Esophagus squamous epithelium (tissue), 5 donors: Measurements from ENCODE around the gene CABP1. TPM values are rescaled to one million over a fixed set of nuclear protein-coding genes. Genes with fewer than 3 reads are reported as not detected.

Experiments
- DNase-seq: peaks from one replicate; lab custom pipeline; 2025; lab: John Stamatoyannopoulos, UW
- H3K27ac ChIP-seq, 4 donors: fragments of 200-600 bp; sonication (generic); one replicate each; pipeline ENCODE4 v1.5.1; 2016 to 2019; ENCODE audit warnings: mild to moderate bottlenecking in 1 of 4
- H3K27me3 ChIP-seq, 4 donors: fragments of 200-600 bp; sonication (generic); 1 replicate in 3 of 4; 2 replicates in 1 of 4; pipeline versions ENCODE4 v1.5.1 to v1.6.0; 2017 to 2021; ENCODE audit warnings: antibody characterized with exemption in 1 of 4
- H3K36me3 ChIP-seq, 3 donors: fragments of 200-600 bp; sonication (generic); one replicate each; pipeline ENCODE4 v1.5.1; 2016 to 2019
- H3K4me1 ChIP-seq, 3 donors: fragments of 200-600 bp; sonication (generic); one replicate each; pipeline ENCODE4 v1.5.1; 2017 to 2019
- H3K4me3 ChIP-seq, 4 donors: fragments of 200-600 bp; sonication (generic); 1 replicate in 3 of 4; 2 replicates in 1 of 4; pipeline ENCODE4 v1.5.1; 2016 to 2019; ENCODE audit warnings: mild to moderate bottlenecking in 2 of 4, moderate library complexity in 1 of 4
- H3K9me3 ChIP-seq, 3 donors: fragments of 200-600 bp; sonication (generic); one replicate each; pipeline ENCODE4 v1.5.1; 2016 to 2019
- CTCF ChIP-seq, 6 experiments: fragments of 450-650 bp in 4 of 6; fragments of 200-600 bp in 2 of 6; sonication (generic) in 2 of 6; IDR thresholded peaks; one replicate each; pipeline ENCODE4 v1.5.1; 2016 to 2019; ENCODE audit warnings: antibody characterized with exemption in 6 of 6, mild to moderate bottlenecking in 4 of 6, moderate library complexity in 4 of 6
- POLR2A ChIP-seq, 4 donors: fragments of 450-650 bp; IDR thresholded peaks; one replicate each; pipeline ENCODE4 v1.6.1; 2017; ENCODE audit warnings: antibody characterized with exemption in 4 of 4, mild to moderate bottlenecking in 4 of 4, moderate library complexity in 3 of 4
- WGBS, 2 donors: methylation state at CpG; one replicate each; pipeline ENCODE4 v1.1.5; 2018; 5-methylcytosine and 5-hydroxymethylcytosine counted together
- intact Hi-C: fragments of 100-400 bp; cut with DNase I; formaldehyde crosslinking; loops from one replicate; pipeline ENCODE4 v1.15.0; 2022
- total RNA-seq, 4 donors: library from RNA; depleted of rRNA; stranded (reverse); fragments of >200 nt; gene quantifications; one replicate each; pipeline ENCODE4 v1.1.0, GENCODE V29; 2016
- donor health status: DM: yes; HTN: yes; CAD: no.

Gene CABP1
- total RNA-seq, 4 donors from 2014 or later: 0.19 to 2.4 (median 1.3) TPM

- peak overlapping the region; percentile 5 to 60 (median 35) for H3K4me3 ChIP-seq
- H3K36me3 ChIP-seq: no peaks in the 10 kb centered on the region
- H3K9me3 ChIP-seq: no peaks in the 10 kb centered on the region
- peak overlapping the region; percentile 32 to 82 (median 54) for H3K27ac ChIP-seq
- DNase-seq: no peak
- H3K4me1 ChIP-seq: peaks cover 6 to 40% (median 12%) of the 10 kb centered on the region in 3 donors
- WGBS, 2 donors: 3 to 12% methylated on average over 10 to 17 of the region's 33 CpGs
- H3K27me3 ChIP-seq: peaks cover 0 to 55% (median 3%) of the 10 kb centered on the region in 4 donors
- TF ChIP-seq CTCF (IDR thresholded peaks at IDR 0.05): no peak
- no peak for TF ChIP-seq POLR2A (IDR thresholded peaks at IDR 0.05)
- intact Hi-C loops: loop anchor here (5.0 to 10.0 kb wide), 3 partner anchors 63 to 335 kb away; partner anchors contain the start of gene UNC119B
These were observed 9.2 kb downstream of the CABP1 start for GRCh38 chr12:120649442-120650232.

- Histone ChIP-seq H3K9me3 (no peaks in the 10 kb centered on the region), H3K4me3 (peak overlapping the region in 3 of 4 donors; percentile 35 to 60 (median 35)), H3K27me3 (peaks cover 0 to 49% (median 2%) of the 10 kb centered on the region in 4 donors), H3K27ac (peak overlapping the region in 3 of 4 donors; percentile 41 to 82 (median 56)), H3K36me3 (no peaks in the 10 kb centered on the region), H3K4me1 (peaks cover 6 to 40% (median 12%) of the 10 kb centered on the region in 3 donors)
- intact Hi-C loops: no loop called here
- DNase-seq: no peak
- 43 to 54% methylated on average over 11 to 12 of the region's 12 CpGs for WGBS, 2 donors
- TF ChIP-seq CTCF (IDR thresholded peaks at IDR 0.05): no peak
- TF ChIP-seq POLR2A (IDR thresholded peaks at IDR 0.05): no peak
These were observed 9.8 kb downstream of the CABP1 start for GRCh38 chr12:120650233-120650690.

GRCh38 chr12:120651821-120652220 lies 11.4 kb downstream of the CABP1 start:
- intact Hi-C loops: no loop called here
- 60 to 76% methylated on average over 5 of the region's 5 CpGs for WGBS, 2 donors
- no peak for TF ChIP-seq CTCF (IDR thresholded peaks at IDR 0.05)
- TF ChIP-seq POLR2A (IDR thresholded peaks at IDR 0.05): no peak
- H3K27me3 ChIP-seq: peaks cover 0 to 33% (median 2%) of the 10 kb centered on the region in 4 donors
- H3K9me3 ChIP-seq: no peaks in the 10 kb centered on the region
- no peak overlapping the region for H3K4me3 ChIP-seq
- peak overlapping the region in 2 of 4 donors; percentile 35 to 75 for H3K27ac ChIP-seq
- H3K4me1 ChIP-seq: peaks cover 6 to 38% (median 12%) of the 10 kb centered on the region in 3 donors
- H3K36me3 ChIP-seq: no peaks in the 10 kb centered on the region
- DNase-seq: no peak

- Histone ChIP-seq H3K27ac (peak overlapping the region in 3 of 4 donors; percentile 67 to 85 (median 75)), H3K4me3 (no peak overlapping the region), H3K27me3 (peaks cover 0 to 33% (median 2%) of the 10 kb centered on the region in 4 donors), H3K9me3 (no peaks in the 10 kb centered on the region), H3K36me3 (no peaks in the 10 kb centered on the region), H3K4me1 (peaks cover 6 to 35% (median 12%) of the 10 kb centered on the region in 3 donors)
- DNase-seq: no peak
- intact Hi-C loops: no loop called here
- TF ChIP-seq POLR2A (IDR thresholded peaks at IDR 0.05) (no peak), CTCF (IDR thresholded peaks at IDR 0.05) (no peak)
- WGBS, 2 donors: 50 to 84% methylated on average over 2 to 7 of the region's 10 CpGs
These were observed 12.4 kb downstream of the CABP1 start for GRCh38 chr12:120652656-120653435.
